GM12872 (cell line): ENCODE results near the gene MT3.

ENCODE experiments used
- TF ChIP-seq, protein P1 (sequence below): IDR thresholded peaks from 3 replicates; pipeline ENCODE4 v1.5.1; 2011; ENCODE audit warnings: low read depth, mild to moderate bottlenecking, low read length, moderate library complexity; ENCODE audit not compliant: insufficient read depth

MT3 gene

GRCh38 chr16:56551796-56552738 lies 37.3 kb upstream of the MT3 start:
- TF ChIP-seq, protein P1, sequence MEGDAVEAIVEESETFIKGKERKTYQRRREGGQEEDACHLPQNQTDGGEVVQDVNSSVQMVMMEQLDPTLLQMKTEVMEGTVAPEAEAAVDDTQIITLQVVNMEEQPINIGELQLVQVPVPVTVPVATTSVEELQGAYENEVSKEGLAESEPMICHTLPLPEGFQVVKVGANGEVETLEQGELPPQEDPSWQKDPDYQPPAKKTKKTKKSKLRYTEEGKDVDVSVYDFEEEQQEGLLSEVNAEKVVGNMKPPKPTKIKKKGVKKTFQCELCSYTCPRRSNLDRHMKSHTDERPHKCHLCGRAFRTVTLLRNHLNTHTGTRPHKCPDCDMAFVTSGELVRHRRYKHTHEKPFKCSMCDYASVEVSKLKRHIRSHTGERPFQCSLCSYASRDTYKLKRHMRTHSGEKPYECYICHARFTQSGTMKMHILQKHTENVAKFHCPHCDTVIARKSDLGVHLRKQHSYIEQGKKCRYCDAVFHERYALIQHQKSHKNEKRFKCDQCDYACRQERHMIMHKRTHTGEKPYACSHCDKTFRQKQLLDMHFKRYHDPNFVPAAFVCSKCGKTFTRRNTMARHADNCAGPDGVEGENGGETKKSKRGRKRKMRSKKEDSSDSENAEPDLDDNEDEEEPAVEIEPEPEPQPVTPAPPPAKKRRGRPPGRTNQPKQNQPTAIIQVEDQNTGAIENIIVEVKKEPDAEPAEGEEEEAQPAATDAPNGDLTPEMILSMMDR, result no peak

- TF ChIP-seq, protein P1, result no peak
These were observed 34.9 kb upstream of the MT3 start for GRCh38 chr16:56554441-56554840.

DNA sequence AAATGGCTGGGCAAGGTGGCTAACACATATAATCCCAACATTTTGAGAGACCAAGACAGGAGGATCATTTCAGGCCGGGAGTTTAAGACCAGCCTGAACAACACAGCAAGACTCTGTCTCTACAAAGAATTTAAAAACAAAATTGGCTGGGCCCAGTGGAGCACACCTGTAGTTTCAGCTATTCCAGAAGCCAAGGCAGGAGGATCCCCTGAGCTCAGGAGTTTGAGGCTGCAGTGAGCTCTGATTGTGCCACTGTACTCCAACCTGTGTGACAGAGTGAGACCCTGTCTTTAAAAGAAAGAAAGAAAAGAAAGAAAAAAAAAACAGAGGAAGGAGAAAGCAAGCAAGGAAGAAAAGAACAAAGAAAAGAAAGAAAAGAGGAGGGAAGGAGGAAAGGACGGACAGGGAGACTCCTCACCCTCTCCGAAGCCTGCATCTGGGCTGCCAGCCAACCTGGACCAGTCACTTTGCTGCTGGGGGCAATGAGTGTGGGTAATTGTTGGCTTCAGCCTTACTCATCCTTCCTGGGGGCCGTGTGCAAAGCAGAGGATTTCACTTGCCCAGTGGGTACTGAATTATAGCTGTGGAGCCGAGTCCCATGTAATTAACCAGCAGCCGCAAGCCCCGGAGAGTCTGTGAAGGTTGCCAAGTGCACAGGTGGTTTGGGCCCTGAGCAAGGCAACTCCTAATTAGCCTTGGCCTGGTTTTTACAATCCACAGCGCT lies 31.1 kb upstream of the MT3 start:
- TF ChIP-seq, protein P1, result no peak

DNA sequence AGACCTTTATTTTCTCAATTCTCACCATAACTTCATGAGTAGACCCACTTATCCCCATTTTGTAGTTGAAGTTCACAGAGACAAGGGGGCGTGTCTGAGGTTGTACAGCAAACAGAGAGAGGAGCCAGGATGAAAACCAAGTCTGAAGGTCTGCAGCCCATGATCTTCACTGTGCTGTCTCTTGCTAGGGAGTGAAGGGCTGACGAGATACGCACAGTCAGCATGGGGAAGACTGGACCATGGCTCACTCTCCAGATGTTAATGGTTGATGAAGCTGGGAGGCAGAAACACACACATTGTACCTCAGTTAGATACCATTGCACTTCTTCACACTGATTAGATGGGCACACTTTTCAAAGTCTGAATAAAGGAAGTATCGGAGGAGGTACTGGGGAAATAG lies 30.2 kb upstream of the MT3 start:
- TF ChIP-seq, protein P1, result no peak

- TF ChIP-seq, protein P1, result no peak
These were observed 28.9 kb upstream of the MT3 start for GRCh38 chr16:56560447-56560846.

DNA sequence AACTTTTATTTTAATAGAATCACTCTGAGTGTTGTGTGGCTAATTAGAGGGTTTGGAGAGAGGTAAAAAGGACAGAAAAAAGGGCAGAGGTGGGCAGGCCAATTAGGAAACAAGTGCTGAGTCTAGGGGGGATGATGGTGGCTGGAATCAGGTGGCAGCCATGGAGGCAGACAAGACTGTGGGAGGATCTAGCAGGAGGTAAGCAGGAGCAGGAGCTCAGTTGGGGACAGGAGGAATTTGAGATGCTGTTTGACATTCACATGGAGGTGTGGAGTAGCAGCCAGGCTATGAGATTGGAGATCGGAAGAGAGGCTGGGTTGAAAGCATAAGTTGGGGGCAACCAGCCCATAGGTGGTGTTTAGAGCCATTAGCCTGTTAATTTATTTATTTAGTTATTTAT lies 28.2 kb upstream of the MT3 start:
- TF ChIP-seq, protein P1, result no peak

GRCh38 chr16:56564793-56565477 lies 24.4 kb upstream of the MT3 start, which contains the start of gene MT4:
Gene MT4 (plus strand): TSS chr16:56565073. CDS start chr16:56565129, 56 bp downstream.
- TF ChIP-seq, protein P1, result no peak
